Loucy (cell line): Measurements from ENCODE around the gene PATL1.
"Not testable (repeated sequence)": the region's sequence is repeated elsewhere in the genome, so short reads cannot be mapped to it uniquely, and the experiment has no call there.

Experiments
- CTCF ChIP-seq: fragments of 200-600 bp; sonication (generic); conservative IDR thresholded peaks from 2 replicates; pipeline ENCODE4 v1.5.1; 2014; ENCODE audit warnings: mild to moderate bottlenecking, antibody characterized with exemption, low read length
- EZH2phosphoT487 ChIP-seq: fragments of 200-600 bp; IDR thresholded peaks from 2 replicates; pipeline ENCODE4 v1.6.1; 2018; ENCODE audit warnings: antibody characterized with exemption, mild to moderate bottlenecking, moderate library complexity, borderline replicate concordance

- not testable (repeated sequence) for TF ChIP-seq CTCF, EZH2phosphoT487
Measured at GRCh38 chr11:59681260-59681725, 12.5 kb upstream of the PATL1 start.
